ENCODE data around the gene ACTL10.

The ACTL10 gene

DNA sequence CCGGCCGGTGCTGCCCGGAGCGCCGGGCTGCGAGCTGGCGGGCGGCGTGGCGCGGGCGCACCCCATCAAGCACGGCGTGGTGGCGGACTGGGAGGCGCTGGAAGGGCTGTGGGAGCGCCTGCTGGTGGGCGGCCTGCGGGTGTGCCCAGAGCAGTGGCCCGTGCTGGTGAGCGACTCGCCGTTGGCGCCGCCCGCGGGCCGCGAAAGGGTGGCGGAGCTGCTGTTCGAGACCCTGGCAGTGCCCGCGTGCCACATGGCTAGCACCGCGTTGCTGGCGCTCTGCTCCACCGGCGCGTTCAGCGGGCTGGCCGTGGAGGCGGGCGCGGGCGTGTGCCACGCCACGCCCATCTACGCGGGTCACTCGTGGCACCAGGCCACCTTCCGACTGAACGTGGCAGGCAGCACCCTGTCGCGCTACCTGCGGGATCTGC, 517 bp downstream of the ACTL10 start (continued):
- TF ChIP-seq, protein P1, sequence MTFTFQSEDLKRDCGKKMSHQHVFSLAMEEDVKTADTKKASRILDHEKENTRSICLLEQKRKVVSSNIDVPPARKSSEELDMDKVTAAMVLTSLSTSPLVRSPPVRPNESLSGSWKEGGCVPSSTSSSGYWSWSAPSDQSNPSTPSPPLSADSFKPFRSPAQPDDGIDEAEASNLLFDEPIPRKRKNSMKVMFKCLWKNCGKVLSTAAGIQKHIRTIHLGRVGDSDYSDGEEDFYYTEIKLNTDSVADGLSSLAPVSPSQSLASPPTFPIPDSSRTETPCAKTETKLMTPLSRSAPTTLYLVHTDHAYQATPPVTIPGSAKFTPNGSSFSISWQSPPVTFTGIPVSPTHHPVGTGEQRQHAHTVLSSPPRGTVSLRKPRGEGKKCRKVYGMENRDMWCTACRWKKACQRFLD (tag by site-specific recombination; IDR thresholded peaks at IDR 0.05): no peak
- TF ChIP-seq ZNF366 (tag by site-specific recombination; conservative IDR thresholded peaks at IDR 0.05): no peak

DNA sequence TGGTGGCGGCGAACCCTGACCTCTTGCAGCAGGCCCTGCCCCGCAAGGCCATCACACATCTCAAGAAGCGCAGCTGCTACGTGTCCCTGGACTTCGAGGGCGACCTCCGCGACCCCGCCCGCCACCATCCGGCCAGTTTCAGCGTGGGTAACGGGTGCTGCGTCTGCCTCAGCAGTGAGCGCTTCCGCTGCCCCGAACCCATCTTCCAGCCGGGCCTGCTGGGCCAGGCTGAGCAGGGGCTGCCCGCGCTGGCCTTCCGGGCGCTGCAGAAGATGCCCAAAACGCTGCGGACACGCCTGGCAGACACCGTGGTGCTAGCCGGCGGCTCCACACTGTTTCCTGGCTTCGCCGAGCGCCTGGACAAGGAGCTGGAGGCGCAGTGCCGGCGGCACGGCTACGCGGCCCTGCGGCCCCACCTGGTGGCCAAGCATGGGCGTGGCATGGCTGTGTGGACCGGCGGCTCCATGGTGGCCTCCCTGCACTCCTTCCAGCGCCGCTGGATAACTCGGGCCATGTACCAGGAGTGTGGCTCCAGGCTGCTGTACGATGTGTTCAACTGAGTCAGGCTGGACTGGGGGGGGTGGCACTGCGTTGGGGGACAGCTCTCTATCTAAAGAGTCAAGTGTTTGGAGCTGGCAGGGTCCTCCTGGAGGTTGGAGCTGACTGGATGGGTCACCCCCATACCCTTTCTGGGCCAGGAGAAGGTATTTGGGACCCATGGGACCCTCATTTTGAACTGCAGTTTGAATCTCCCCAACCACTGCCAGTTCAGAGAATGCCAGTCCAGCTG, 1.1 kb downstream of the ACTL10 start:
- Histone ChIP-seq H3K27ac (ENCODE audit: extremely low read depth, low read depth, low read length) (no peak overlapping the region), H3K9me3 (ENCODE audit: control insufficient read depth, insufficient read depth, low read depth, low read length) (no peaks in the 10 kb centered on the region), H3K36me3 (ENCODE audit: control insufficient read depth in 2 of 2, insufficient read depth in 1 of 2, low read length in 2 of 2) (peaks cover 0 to 56% of the 10 kb centered on the region in 2 experiments; a peak in 1 of 3 replicates), H3K4me1 (ENCODE audit: control insufficient read depth, insufficient read depth, low read length) (no peaks in the 10 kb centered on the region), H3K4me3 (ENCODE audit: low read depth, low read length) (no peak overlapping the region)
- POLR2A ChIA-PET: interaction anchor here (0.9 to 2.3 kb wide), 4 partner anchors 12 to 266 kb away, joined by 3 to 6 read pairs (median 4); partner anchors contain the start of genes CDK5RAP1 and E2F1
- CTCF ChIA-PET: interaction anchor here (0.6 to 1.5 kb wide), 8 partner anchors 10 to 381 kb away, joined by 3 to 6 read pairs (median 4); partner anchors contain the start of gene ZNF341
- peak; percentile 97 for TF ChIP-seq ZNF2 (tag by site-specific recombination; IDR thresholded peaks at IDR 0.05)
- no peak for TF ChIP-seq ZNF76 (tag by site-specific recombination; IDR thresholded peaks at IDR 0.05; ENCODE audit: borderline replicate concordance, low read depth)
- no peak for TF ChIP-seq MEIS1 (CRISPR knock-in tag; IDR thresholded peaks at IDR 0.05; ENCODE audit: borderline replicate concordance)
- no peak for TF ChIP-seq ZSCAN16 (tag by site-specific recombination; IDR thresholded peaks at IDR 0.05)
- TF ChIP-seq, protein P2, sequence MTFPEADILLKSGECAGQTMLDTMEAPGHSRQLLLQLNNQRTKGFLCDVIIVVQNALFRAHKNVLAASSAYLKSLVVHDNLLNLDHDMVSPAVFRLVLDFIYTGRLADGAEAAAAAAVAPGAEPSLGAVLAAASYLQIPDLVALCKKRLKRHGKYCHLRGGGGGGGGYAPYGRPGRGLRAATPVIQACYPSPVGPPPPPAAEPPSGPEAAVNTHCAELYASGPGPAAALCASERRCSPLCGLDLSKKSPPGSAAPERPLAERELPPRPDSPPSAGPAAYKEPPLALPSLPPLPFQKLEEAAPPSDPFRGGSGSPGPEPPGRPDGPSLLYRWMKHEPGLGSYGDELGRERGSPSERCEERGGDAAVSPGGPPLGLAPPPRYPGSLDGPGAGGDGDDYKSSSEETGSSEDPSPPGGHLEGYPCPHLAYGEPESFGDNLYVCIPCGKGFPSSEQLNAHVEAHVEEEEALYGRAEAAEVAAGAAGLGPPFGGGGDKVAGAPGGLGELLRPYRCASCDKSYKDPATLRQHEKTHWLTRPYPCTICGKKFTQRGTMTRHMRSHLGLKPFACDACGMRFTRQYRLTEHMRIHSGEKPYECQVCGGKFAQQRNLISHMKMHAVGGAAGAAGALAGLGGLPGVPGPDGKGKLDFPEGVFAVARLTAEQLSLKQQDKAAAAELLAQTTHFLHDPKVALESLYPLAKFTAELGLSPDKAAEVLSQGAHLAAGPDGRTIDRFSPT (tag by site-specific recombination; IDR thresholded peaks at IDR 0.05): 0 out of 2 replicates have a peak, but pooled peaks have one; percentile 52
- TF ChIP-seq, protein P3, sequence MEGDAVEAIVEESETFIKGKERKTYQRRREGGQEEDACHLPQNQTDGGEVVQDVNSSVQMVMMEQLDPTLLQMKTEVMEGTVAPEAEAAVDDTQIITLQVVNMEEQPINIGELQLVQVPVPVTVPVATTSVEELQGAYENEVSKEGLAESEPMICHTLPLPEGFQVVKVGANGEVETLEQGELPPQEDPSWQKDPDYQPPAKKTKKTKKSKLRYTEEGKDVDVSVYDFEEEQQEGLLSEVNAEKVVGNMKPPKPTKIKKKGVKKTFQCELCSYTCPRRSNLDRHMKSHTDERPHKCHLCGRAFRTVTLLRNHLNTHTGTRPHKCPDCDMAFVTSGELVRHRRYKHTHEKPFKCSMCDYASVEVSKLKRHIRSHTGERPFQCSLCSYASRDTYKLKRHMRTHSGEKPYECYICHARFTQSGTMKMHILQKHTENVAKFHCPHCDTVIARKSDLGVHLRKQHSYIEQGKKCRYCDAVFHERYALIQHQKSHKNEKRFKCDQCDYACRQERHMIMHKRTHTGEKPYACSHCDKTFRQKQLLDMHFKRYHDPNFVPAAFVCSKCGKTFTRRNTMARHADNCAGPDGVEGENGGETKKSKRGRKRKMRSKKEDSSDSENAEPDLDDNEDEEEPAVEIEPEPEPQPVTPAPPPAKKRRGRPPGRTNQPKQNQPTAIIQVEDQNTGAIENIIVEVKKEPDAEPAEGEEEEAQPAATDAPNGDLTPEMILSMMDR (tag by site-specific recombination; IDR thresholded peaks at IDR 0.05): peak; percentile 31; the same call in 1 of the 2 replicates
- peak; percentile 47; the same call in 1 of the 2 replicates for TF ChIP-seq ZNF202 (tag by site-specific recombination; IDR thresholded peaks at IDR 0.05; ENCODE audit: borderline replicate concordance)
- TF ChIP-seq, protein P4, sequence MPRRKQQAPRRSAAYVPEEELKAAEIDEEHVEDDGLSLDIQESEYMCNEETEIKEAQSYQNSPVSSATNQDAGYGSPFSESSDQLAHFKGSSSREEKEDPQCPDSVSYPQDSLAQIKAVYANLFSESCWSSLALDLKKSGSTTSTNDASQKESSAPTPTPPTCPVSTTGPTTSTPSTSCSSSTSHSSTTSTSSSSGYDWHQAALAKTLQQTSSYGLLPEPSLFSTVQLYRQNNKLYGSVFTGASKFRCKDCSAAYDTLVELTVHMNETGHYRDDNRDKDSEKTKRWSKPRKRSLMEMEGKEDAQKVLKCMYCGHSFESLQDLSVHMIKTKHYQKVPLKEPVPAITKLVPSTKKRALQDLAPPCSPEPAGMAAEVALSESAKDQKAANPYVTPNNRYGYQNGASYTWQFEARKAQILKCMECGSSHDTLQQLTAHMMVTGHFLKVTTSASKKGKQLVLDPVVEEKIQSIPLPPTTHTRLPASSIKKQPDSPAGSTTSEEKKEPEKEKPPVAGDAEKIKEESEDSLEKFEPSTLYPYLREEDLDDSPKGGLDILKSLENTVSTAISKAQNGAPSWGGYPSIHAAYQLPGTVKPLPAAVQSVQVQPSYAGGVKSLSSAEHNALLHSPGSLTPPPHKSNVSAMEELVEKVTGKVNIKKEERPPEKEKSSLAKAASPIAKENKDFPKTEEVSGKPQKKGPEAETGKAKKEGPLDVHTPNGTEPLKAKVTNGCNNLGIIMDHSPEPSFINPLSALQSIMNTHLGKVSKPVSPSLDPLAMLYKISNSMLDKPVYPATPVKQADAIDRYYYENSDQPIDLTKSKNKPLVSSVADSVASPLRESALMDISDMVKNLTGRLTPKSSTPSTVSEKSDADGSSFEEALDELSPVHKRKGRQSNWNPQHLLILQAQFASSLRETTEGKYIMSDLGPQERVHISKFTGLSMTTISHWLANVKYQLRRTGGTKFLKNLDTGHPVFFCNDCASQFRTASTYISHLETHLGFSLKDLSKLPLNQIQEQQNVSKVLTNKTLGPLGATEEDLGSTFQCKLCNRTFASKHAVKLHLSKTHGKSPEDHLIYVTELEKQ (tag by site-specific recombination; IDR thresholded peaks at IDR 0.05; ENCODE audit: borderline replicate concordance): no peak
- TF ChIP-seq, protein P5, sequence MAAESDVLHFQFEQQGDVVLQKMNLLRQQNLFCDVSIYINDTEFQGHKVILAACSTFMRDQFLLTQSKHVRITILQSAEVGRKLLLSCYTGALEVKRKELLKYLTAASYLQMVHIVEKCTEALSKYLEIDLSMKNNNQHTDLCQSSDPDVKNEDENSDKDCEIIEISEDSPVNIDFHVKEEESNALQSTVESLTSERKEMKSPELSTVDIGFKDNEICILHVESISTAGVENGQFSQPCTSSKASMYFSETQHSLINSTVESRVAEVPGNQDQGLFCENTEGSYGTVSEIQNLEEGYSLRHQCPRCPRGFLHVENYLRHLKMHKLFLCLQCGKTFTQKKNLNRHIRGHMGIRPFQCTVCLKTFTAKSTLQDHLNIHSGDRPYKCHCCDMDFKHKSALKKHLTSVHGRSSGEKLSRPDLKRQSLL (tag by site-specific recombination; IDR thresholded peaks at IDR 0.05): 0 out of 2 replicates have a peak, but pooled peaks have one; percentile 14
